Skeletal muscle cell (primary cell): ENCODE data around the gene UBN1.

Experiments used
- DNase-seq: peaks from one replicate; pipeline ENCODE4 v3.0.0-alpha.2; 2010; ENCODE audit warnings: low read depth
- H3K4me3 ChIP-seq: 2 replicates; pipeline ENCODE4 v1.5.1; 2011; ENCODE audit warnings: low read depth, mild to moderate bottlenecking, control low read depth, low read length, moderate library complexity

Gene UBN1

GRCh38 chr16:4852221-4852872 lies 5.1 kb downstream of the UBN1 start:
- DNase-seq = no peak

GRCh38 chr16:4855371-4855770 lies 8.1 kb downstream of the UBN1 start:
- no peak for DNase-seq
- H3K4me3 ChIP-seq = no peak overlapping the region

More at GRCh38 chr16:4852221-4852872, 5.1 kb downstream of the UBN1 start:
- H3K4me3 ChIP-seq = no peak overlapping the region

DNA sequence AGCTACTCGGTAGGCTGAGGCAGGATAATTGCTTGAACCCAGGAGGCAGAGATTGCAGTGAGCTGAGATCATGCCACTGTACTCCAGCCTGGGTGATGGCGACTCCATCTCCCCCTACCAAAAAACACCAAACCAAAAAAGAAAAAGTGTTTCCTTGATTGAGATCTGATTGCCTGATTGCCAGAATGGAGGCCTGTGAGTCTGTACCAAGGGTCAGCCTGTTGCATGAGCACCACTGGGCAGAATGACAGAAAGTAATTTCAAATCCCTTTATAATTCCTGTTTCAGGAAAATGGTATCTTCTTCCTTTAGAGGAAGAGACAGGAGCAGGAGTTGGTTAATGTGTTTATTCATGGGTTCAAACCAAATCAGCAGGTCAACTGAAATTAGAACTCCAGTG lies 8.5 kb downstream of the UBN1 start:
- no peak overlapping the region for H3K4me3 ChIP-seq
- DNase-seq = no peak

- no peak for DNase-seq
- no peak overlapping the region for H3K4me3 ChIP-seq
These were observed 12.1 kb downstream of the UBN1 start for GRCh38 chr16:4859190-4859899.

DNA sequence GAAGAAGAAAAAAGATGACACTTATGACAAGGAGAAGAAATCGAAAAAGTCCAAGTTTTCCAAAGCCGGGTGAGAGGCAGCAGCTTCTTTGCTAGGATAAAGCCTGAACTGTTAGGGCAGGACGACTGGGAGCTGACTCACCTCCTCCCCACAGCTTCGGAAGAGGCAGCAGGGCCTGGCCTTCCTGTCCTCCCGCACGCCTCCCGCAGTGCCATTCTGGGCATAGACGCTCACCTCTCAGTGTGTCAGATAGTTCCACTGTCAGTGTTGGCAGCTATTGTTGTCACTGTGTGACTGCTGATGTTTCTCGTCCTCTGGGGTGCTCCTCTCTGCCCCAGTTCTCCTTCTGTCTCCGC lies 12.6 kb downstream of the UBN1 start:
- no peak for DNase-seq
- no peak overlapping the region for H3K4me3 ChIP-seq

DNA sequence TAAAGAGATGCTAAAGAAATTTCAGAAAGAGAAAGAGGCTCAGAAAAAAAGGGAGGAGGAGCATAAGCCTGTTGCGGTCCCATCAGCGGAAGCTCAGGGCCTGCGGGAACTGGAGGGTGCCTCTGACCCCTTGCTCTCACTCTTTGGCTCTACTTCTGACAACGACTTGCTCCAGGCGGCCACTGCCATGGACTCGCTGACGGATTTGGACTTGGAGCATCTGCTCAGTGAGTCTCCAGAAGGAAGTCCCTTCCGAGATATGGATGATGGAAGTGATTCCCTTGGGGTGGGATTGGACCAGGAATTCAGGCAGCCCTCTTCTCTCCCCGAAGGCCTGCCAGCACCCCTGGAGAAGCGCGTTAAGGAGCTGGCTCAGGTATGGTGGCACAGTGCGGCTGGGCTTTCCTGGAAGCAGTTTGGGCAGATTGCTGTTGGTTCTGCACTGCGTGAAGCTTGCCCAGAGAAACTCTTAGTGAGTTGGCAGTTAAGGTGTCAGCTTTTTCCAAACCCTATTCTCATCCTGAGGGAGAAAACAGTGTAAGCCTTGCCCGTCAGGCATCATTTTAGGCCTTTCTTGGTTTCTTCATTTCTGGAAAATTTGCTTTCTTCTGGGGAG lies 13.6 kb downstream of the UBN1 start:
- DNase-seq = no peak
- no peak overlapping the region for H3K4me3 ChIP-seq

- H3K4me3 ChIP-seq = no peak overlapping the region
- DNase-seq = no peak
These were observed 15.4 kb downstream of the UBN1 start for GRCh38 chr16:4862639-4863038.

GRCh38 chr16:4864728-4865127 lies 17.4 kb downstream of the UBN1 start:
- H3K4me3 ChIP-seq = no peak overlapping the region
- no peak for DNase-seq

DNA sequence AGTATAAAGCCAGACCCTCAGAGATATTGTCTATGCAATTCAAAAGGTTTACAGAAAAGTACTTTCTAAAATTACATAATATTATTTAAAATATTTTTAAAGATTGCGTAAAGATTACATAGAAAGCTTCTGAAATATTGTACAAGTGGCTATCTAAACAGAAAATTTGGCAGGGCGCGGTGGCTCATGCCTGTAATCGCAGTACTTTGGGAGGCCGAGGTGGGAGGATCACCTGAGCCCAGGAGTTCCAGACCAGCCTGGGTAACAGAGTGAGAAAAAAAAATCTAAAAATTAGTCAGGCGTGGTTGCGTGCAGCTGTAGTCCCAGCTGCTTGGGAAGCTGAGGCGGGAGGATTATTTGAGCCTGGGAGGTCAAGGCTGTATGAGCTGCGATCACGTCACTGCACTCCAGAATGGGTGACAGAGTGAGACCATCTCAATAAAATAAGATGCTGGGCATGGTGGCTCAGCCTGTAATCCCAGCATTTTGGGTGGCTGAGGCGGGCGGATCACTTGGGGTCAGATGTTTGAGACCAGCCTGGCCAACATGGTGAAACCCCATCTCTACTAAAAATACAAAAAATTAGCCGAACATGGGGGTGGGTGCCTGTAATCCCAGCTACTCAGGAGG lies 18.1 kb downstream of the UBN1 start:
- no peak overlapping the region for H3K4me3 ChIP-seq
- no peak for DNase-seq

DNA sequence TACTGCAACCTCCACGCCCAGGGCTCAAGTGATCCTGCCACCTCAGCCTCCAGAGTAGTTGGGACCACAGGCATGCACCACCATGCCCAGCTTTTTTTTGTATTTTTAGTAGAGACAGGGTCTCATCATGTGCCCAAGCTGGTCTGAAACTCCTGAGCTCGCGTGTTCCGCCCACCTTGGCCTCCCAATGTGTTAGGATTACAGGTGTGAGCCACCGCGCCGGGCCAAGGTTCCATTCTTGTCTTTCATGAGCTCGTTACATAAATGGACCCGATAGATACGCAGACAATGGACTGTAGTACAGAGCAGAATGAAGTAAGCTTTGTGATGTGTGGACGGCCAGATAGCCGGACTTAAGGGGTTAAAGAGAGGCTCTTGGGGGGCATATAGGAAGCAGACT lies 19.3 kb downstream of the UBN1 start:
- DNase-seq = no peak
- no peak overlapping the region for H3K4me3 ChIP-seq

DNA sequence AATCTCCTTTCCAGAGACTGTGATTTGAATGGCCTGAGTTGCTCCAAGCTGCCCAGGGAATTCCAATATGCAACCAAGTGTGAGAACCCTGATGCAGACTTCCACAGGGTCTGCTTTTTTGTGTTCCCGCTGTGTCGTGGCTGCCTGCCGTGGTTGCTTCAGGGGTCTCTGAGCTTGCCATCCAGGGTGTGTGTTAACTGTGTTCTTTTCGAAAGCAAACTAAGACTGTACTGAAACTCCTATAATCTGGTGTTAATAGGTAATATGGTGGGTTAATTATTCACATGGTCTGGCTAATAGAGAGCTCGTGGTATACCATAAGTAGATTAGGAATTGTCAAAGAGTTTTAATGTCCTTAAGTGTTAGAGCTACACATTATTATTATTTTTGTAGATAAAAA lies 20.7 kb downstream of the UBN1 start:
- H3K4me3 ChIP-seq = no peak overlapping the region
- DNase-seq = no peak

DNA sequence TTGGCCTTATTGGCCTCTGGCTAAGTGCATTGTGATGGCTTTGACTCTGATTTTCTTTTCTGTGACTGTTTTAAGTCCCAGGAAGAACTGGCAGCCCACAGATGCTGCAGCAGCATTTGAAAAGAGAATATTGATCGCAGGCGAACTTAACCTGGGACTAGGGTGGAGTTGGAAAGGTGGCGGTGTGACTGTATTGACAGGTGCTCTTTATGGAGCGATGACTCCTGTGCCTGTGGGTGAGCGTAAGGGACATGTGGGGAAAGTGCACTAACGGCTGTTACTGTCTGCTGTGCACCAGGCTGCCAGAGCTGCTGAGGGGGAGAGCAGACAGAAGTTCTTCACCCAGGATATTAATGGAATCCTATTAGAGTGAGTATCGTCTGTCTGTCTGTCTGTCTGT lies 21.3 kb downstream of the UBN1 start:
- H3K4me3 ChIP-seq = no peak overlapping the region
- DNase-seq = no peak

- DNase-seq = no peak
- H3K4me3 ChIP-seq = no peak overlapping the region
These were observed 22.0 kb downstream of the UBN1 start for GRCh38 chr16:4869147-4869805.

- no peak for DNase-seq
- H3K4me3 ChIP-seq = no peak overlapping the region
These were observed 22.9 kb downstream of the UBN1 start for GRCh38 chr16:4870138-4870671.

DNA sequence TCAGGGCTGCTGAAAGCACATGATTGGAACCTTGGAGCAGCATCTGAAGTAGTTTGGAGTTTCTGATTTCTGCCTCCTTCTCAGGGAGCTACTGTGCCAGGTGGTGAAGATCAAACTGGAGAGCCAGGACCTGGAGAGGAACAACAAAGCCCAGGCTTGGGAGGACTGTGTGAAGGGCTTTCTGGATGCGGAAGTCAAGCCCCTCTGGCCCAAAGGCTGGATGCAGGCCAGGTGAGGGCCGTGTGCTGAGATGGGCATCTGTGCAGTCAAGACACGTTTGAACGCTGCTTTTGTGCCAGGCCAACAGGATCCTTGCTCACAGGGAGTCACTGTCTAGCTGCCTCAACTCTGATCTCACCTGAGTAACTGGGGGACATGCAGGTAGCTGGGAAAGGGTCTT lies 23.8 kb downstream of the UBN1 start:
- no peak for DNase-seq
- H3K4me3 ChIP-seq = no peak overlapping the region

- H3K4me3 ChIP-seq = no peak overlapping the region
- DNase-seq = no peak
These were observed 25.8 kb downstream of the UBN1 start for GRCh38 chr16:4873091-4873490.

DNA sequence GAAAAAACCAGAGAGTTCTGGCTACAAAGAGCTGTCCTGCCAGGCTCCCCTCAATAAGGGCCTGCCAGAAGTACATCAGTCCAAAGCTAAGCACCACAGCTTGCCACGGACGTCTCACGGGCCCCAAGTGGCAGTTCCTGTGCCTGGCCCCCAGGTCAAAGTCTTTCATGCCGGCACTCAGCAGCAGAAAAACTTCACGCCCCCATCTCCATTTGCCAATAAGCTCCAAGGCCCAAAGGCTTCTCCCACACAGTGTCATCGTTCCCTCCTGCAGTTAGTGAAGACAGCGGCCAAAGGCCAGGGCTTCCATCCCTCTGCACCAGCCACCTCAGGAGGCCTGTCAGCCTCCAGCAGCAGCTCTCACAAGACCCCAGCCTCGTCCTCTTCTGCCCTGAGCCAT lies 27.4 kb downstream of the UBN1 start:
- no peak overlapping the region for H3K4me3 ChIP-seq
- DNase-seq = no peak

- DNase-seq = no peak
- H3K4me3 ChIP-seq = no peak overlapping the region
These were observed 29.5 kb downstream of the UBN1 start for GRCh38 chr16:4876646-4877379.

DNA sequence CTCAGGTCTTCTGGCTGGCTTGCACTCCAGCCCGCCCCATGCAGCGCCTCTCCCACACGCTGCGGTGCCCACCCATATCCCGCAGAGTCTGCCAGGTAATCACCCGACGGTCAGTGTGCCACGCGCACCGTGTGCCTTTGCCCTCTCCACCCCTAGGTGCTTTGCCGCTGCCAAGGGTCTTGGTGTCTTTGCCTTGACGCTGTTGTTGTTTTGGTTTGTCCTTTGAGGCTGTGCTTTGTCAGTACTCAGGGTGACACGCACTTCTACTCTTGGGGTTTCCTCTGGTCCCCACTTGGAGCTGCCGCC lies 30.1 kb downstream of the UBN1 start:
- no peak overlapping the region for H3K4me3 ChIP-seq
- DNase-seq = no peak
